ENCODE data around the gene RCAN1.
"Not testable (repeated sequence)": the region's sequence is repeated elsewhere in the genome, so short reads cannot be mapped to it uniquely, and the experiment has no call there.

Gene RCAN1

GRCh38 chr21:34514576-34515115, 100.3 kb downstream of the RCAN1 start:
- DNase-seq: no peak

- no peak for DNase-seq
Observed at GRCh38 chr21:34513129-34513675, 101.7 kb downstream of the RCAN1 start.

DNA sequence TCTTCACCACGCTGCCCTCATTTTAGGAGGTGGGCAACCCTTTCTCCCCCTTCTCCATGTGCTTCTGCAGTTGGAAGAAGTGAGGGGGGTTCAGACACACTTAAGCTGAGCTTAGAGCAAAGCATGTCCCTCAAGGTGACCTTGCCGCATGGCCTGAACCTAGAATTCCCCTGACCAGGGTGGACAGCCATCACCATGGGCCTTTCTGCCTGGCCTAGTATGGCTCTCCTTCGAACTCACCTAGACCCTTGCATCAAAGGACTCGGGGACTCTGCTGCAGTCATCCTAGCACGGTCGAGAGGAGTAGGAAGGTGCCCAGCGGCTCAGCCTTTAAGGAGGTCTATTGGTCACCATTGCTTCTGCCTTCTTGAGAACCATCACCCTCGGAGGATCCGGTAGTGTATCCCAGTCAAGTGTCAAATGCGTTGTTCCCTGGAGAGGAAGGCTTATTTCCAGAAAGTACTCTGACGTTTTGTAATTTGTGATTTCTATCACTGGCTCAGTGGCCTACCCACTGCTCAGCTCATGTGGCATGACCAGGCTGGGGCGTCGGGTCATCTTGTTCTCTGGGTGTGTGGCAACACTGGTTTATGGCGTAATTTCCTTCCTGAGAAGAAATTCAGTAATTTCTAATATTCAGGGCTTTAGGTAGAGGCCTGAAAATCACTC, 103.0 kb downstream of the RCAN1 start, which contains the start of gene KCNE1:
TSS of gene KCNE1 (minus strand) at position 424 of the 669 bp plus-strand sequence. CDS start 62,576 bp downstream, outside the sequence.
- DNase-seq: no peak

- no peak for DNase-seq
Observed at GRCh38 chr21:34511181-34511580, 103.7 kb downstream of the RCAN1 start.

GRCh38 chr21:34510148-34511142, 104.5 kb downstream of the RCAN1 start:
- peak in 10 of 14 donors; percentile 14 to 46 (median 26) for DNase-seq

DNA sequence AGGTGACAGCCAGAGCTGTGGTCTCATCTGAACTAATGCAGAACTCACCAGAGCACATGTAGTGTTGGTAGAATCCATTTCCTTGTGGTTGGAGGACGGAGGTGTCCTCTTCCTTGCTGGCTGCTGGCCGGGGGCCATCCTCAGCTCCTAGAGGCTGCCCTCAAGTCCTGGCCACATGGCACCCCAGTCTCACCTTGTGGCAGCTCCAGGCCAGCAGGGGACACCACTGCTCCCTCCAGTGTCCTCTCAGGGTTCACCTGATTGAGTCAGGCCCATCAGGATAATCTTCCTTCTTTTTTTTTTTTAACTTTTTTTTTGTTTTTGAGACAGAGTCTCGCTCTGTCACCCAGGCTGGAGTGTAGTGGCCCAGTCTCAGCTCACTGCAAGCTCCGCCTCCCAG, 105.8 kb downstream of the RCAN1 start:
- no peak for DNase-seq

GRCh38 chr21:34504595-34504994, 110.3 kb downstream of the RCAN1 start:
- no peak for DNase-seq

DNA sequence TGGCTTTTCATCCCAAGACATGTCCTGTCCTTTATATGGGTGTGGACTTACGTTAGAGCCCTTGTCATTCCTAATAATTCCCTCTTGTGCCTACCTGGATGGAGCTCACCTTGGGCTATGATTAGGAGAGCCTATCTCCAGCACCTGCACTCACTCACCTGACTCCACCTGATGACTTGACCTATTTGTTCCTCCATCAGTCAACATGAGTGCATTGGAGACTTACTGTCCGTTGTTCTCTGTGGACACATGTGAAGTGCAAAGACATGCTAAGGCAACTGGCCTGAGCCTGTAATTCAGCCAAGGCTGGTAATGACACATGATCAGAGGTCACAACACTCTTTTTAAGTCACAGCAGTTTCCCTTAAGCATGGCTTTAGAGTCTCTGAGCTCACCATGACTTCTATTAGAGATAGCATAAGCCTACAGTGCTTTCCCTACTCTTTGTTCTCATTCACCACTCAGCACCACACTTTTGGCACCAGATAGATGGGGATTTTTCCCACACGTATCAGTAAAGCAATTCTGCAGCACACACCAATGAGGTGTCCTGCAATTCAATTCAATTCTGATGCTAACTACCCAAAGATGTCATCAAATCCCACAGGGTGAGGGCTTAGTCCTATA, 112.3 kb downstream of the RCAN1 start:
- no peak for DNase-seq

GRCh38 chr21:34501716-34502115, 113.2 kb downstream of the RCAN1 start:
- DNase-seq: no peak

GRCh38 chr21:34500191-34500590, 114.7 kb downstream of the RCAN1 start:
- DNase-seq: no peak

DNA sequence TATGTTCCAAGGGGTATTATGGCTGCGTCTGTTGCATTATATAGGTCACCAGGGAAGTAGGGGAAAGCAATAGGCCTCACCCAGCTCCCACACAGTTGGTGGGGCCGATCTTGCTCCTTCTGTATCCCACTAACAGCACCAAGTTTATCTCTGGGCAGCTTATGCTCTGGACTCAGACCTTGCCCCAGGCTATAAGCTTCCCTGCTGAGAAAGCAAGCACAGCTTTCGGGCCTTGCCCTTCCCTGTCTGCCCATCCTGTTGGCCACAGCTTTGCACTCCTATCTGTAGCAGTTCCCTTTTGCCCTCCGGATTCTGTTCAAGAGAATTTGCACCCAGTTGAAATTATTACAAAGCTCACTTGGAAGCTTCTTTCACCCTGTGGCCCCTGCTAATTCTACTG, 115.8 kb downstream of the RCAN1 start:
- DNase-seq: no peak

GRCh38 chr21:34498623-34499022, 116.3 kb downstream of the RCAN1 start:
- DNase-seq: no peak

- not testable (repeated sequence) for DNase-seq
Observed at GRCh38 chr21:34483854-34484253, 131.1 kb downstream of the RCAN1 start.

DNA sequence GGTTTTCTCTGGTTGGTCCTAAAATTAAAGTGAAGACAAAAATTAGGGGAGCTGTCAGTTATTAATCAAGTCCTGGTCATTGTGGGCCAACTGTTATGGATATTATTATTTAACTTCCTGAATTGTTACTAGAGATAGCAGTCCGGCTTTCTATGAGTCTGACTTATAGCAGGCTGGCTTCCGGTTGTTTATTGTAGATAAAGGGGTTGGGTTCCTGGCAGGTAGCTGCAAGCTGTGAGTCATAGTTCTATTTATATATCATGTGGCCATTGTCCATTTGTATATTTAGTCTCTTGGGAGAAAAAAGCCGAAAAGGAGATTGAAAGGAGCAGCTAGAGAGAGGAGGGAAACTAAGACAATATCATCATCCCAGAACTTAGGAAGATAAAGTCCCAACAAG, 131.5 kb downstream of the RCAN1 start:
- DNase-seq: not testable (repeated sequence)

DNA sequence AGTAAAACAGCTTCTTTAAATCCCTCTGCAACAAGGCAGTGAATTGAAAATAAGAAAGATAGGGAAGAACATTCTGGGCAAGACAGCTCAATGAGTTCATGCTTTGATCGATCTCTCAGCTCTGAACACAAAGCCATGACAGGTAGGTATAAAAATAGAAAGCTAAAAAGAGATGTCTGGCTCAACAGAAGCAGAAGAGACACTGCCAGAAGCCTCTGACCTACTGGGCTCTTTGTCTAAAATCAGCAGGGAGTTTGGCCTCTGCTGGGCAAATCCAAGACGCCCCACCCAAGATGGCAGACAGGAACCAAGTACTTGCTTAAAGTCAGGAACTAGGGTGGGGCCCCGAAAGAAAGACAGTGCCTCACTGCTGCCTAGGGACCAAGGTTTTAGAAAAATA, 147.6 kb downstream of the RCAN1 start:
- DNase-seq: not testable (repeated sequence)

Data from C1 segment of cervical spinal cord (tissue), 14 donors.